Measurements from ENCODE around the gene PPP1R9B. TPM values are rescaled to one million over a fixed set of nuclear protein-coding genes. Genes with fewer than 3 reads are reported as not detected.

The PPP1R9B gene
- total RNA-seq, 4 donors from 2014 or later: 14.0 to 29.2 (median 20.0) TPM

- no peak for TF ChIP-seq CTCF (IDR thresholded peaks at IDR 0.05; ENCODE audit: low read depth)
Observed at GRCh38 chr17:50151937-50152547, 1.6 kb upstream of the PPP1R9B start.

GRCh38 chr17:50151041-50151936 is 812 bp upstream of the PPP1R9B start:
- no peak for TF ChIP-seq CTCF (IDR thresholded peaks at IDR 0.05; ENCODE audit: low read depth)

GRCh38 chr17:50149417-50150353 is 792 bp downstream of the PPP1R9B start:
- TF ChIP-seq CTCF (IDR thresholded peaks at IDR 0.05; ENCODE audit: low read depth): no peak

- no peak for TF ChIP-seq CTCF (IDR thresholded peaks at IDR 0.05; ENCODE audit: low read depth)
Observed at GRCh38 chr17:50149091-50149416, 1.4 kb downstream of the PPP1R9B start.

- TF ChIP-seq CTCF (IDR thresholded peaks at IDR 0.05; ENCODE audit: low read depth): no peak
Observed at GRCh38 chr17:50148226-50149090, 2.0 kb downstream of the PPP1R9B start.

GRCh38 chr17:50147841-50148225 is 2.6 kb downstream of the PPP1R9B start:
- no peak for TF ChIP-seq CTCF (IDR thresholded peaks at IDR 0.05; ENCODE audit: low read depth)
